VCaP (cell line): Measurements from ENCODE around the gene PLCB2.

Source experiments
- H3K27ac ChIP-seq: fragments of 450-650 bp; 2 replicates; pipeline ENCODE4 v1.5.1; 2017
- TF ChIP-seq, protein P1 (sequence below): fragments of 450-650 bp; conservative IDR thresholded peaks from 2 replicates; pipeline ENCODE4 v1.5.1; 2017; ENCODE audit warnings: mild to moderate bottlenecking, moderate library complexity

Gene PLCB2

DNA sequence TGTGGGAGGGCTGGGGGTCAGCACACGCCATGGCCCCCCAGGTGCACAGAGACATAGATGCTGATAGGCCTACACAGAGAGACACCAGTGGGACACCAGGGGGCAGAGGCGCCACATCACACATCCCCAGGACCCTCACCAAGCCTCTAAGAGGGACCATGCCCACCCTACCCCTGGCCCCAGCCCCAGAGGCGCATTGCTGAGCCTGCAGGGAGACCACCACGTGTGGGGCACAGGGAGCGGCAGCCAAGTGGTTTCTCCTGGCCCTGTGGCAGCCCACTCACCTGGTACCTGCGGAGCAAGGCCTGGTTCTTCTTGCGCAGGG is 31.8 kb upstream of the PLCB2 start:
- peak overlapping the region; percentile 97 for H3K27ac ChIP-seq
- TF ChIP-seq, protein P1, sequence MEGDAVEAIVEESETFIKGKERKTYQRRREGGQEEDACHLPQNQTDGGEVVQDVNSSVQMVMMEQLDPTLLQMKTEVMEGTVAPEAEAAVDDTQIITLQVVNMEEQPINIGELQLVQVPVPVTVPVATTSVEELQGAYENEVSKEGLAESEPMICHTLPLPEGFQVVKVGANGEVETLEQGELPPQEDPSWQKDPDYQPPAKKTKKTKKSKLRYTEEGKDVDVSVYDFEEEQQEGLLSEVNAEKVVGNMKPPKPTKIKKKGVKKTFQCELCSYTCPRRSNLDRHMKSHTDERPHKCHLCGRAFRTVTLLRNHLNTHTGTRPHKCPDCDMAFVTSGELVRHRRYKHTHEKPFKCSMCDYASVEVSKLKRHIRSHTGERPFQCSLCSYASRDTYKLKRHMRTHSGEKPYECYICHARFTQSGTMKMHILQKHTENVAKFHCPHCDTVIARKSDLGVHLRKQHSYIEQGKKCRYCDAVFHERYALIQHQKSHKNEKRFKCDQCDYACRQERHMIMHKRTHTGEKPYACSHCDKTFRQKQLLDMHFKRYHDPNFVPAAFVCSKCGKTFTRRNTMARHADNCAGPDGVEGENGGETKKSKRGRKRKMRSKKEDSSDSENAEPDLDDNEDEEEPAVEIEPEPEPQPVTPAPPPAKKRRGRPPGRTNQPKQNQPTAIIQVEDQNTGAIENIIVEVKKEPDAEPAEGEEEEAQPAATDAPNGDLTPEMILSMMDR, result peak; percentile 44; the same call in 1 of the 2 replicates

DNA sequence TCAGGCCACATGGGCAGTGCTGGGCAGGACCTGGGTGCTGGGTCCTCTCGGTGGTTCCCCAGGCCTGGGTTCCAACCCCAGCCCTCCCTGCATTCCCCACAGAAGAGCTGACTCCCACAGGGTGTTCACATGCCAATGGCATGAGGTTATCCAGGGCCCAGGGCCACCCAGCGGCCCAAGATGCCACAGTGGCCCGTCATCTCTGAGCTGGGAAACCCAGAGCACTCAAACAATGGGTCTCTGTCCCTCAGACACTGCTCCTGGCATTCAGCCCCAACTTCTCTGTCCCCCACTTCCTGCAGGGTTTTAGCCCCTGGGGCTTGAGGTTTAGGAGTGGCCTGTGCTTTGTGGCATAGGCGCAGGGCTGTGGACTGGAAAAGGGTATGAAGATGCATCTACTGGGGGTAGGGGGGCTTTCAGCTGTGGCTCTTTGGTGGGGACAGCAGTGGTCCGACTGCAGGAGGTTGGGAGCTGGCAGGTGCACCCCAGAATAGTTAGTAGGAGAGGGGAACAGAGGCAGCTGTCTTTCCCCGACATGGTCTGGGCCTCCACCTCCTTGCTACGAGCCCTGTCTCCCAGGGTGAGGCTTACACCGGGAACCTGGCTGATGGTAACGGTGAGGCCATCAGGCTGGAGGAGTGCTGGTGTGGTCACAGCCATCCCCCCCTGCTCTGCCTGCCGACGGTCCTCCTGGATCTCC is 31.3 kb upstream of the PLCB2 start:
- peak overlapping the region; percentile 97 for H3K27ac ChIP-seq
- TF ChIP-seq, protein P1, result no peak

DNA sequence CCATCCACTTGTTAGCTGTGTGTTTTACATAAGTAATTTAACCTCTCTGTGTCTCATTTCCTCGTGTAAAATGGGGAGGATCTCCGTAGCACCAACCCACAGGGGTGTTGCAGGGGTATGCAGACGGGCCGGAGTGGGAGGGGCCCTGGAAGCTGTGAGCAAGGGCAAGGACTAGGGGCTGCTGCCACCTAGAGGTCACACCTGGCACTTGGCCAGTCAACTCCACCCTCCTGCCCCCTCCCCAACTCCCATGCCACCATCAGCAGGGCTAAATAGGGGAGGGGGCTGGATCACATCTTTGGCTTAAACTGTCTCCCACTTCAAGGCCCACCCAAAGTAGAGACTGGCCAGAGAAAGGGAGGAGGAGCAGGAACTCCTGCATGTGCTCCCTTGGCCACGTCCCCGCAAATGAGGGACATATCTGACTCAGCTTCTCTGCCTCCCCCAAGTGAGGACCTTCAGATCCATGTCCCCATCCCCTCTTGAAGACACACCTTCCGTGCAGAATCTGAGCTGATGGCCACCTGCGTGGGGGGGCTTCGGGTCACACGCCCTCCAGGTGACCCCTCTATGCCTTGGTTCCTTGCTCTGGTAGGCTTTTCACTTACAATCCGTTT is 30.4 kb upstream of the PLCB2 start:
- peak overlapping the region; percentile 97; the same call in 1 of the 2 replicates for H3K27ac ChIP-seq
- TF ChIP-seq, protein P1, result peak; percentile 85

DNA sequence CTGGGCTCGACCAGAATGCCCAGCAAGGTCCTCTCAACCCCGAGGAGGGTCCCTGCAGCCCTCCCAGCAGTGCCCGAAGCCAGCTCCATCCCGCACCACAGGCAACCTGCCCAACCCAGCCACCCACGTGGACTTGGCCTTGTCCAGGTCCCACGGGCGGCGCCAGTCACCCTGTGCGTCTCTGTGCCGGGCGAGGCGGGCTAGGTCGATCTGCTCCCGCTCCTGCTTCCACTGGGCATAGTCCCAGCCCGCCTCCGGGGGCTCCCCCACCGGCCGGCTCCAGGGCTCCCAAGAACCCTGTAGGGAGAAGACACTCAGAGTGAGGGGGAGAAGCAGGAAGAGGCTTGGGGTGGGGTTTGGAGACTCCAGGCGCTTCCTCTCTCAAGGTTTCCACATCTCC is 29.9 kb upstream of the PLCB2 start:
- H3K27ac ChIP-seq, result peak overlapping the region; percentile 97; the same call in 1 of the 2 replicates
- TF ChIP-seq, protein P1, result no peak

DNA sequence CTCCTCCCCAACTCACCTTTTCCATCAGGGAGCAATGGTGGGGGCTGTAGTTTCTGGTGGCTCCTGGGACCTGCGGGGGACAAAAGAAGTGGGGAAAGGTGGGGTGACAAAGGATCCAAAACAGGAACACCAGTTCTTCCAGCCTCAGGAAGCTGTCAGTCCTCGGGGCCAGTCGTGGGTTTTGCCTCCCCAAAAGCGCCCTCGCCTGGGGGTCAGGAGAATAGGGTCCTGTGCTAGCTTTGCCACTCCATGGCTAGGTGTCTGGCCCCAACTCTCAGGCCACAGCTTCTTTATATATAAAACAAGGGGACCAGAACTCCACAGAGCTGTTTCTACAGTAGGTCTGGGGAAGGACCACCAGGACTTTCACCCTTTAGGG is 29.0 kb upstream of the PLCB2 start:
- no peak overlapping the region for H3K27ac ChIP-seq
- TF ChIP-seq, protein P1, result no peak

DNA sequence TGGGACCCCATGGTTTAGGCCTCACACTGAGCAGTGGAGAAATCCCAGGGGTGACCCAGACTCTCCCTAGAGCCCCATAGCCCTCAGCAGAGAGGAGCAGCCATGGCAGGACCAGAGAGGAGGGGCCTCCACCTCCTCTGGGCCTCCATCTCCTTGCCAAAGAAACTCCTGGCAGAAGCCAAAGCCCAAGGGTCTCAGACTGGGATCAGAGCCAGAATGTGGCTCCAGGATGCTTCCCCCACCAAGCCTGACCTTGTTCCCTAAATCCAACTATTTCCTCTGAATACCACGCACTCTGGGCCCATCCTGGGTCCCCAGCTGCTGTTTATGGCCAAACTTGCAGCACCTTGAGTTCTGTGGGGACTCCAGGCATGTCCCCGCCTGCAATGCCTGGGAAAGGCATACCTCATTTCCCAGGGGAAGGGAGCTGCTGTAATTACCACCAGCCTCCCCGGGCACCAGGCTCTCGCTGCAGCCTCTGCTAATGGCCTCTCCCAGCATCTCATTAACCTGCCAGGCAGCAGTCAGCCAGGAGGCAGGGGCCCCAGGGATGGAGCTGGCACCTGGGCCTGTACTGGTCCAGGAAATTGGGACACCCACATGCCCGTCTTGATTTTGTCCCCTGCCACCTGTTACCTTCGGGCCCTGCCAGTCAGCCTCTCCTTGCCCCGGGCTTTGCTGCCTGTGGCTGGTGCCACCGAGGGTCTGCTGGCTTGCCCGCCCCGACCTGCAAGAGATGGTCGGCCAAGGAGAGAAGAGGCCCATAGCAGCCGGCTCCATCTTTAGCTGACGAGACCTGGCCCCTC is 28.4 kb upstream of the PLCB2 start:
- TF ChIP-seq, protein P1, result no peak
- no peak overlapping the region for H3K27ac ChIP-seq

DNA sequence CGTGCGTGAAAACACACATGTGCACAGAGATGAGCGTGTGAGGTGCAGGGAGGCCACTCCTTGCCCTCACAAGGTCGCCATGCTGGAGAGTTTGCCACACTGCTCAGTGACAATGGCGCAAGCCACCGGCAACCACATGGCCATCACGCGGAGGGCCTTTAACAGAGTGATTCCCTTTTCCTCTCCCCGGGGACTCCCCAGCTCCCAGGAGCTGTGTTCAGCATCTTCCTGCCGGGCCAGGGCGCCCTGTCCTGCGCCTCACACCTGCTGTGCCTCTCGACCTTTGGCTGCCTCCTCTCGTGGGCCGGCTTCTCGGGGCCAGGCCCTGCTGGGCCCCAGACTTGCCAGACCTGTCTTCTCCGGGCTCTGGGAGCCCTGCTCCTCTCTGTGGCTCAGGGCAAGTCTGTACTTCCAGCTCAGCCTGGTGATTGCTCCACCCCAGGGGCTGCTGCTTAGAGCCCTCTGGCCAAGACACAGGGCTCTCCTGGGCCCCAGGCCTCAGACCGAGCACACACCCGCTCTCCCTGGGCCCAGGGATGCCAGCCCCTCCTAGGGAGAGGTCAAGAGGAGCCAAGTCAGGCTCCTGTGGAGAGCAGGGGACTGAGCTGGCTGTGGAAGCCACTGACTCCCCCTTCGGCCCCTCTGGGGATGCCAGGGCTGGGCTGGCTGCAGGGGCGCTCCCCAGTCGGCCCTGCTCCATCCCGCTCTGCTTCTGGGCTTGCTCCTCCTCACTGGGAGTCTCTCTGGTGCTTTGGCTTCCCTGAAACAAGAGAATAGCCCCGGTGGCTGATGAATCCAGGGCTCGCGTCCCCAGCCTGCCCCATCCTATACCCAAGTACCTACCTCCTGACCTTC is 27.4 kb upstream of the PLCB2 start:
- H3K27ac ChIP-seq, result no peak overlapping the region
- TF ChIP-seq, protein P1, result no peak
